Stimulated activated CD4-positive, alpha-beta T cell treated with anti-CD3 and anti-CD28 coated beads, Interleukin-15, amount 100 ng/mL, for 48 hours (primary cell): ENCODE data around the gene MOB3A.
"Not testable (repeated sequence)": the region's sequence is repeated elsewhere in the genome, so short reads cannot be mapped to it uniquely, and the experiment has no call there.

Source experiments
- DNase-seq, 2 donors: peaks; one replicate each; pipeline ENCODE4 v3.0.0-alpha.2; 2020; ENCODE audit warnings: low read depth in 2 of 2

MOB3A gene

GRCh38 chr19:2096034-2096479 lies at the start of gene MOB3A:
MOB3A (minus strand) TSS chr19:2096326; CDS start chr19:2078560, 17,766 bp downstream.
- DNase-seq = peak in 1 of 2 donors; percentile 81

DNA sequence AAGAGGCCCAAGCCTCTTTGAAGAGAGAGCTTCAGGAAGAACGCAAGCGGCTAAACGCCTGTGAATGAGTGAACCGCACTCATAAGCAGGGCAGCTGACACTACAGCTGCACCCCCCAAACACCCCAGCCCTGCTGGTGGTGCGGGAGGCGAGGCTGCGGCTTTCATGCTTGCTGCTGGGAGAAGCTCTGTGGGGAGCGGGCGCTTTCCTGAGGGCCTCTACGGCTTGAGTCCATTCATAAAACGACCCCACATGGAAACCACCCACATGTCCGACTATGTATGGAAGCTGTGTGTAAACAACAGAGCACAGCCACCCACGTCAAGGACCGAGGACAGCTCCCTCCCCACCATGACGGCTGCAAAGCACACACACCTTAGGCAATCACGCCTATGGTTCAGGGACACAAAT lies 49.7 kb upstream of the MOB3A start:
- no peak for DNase-seq

DNA sequence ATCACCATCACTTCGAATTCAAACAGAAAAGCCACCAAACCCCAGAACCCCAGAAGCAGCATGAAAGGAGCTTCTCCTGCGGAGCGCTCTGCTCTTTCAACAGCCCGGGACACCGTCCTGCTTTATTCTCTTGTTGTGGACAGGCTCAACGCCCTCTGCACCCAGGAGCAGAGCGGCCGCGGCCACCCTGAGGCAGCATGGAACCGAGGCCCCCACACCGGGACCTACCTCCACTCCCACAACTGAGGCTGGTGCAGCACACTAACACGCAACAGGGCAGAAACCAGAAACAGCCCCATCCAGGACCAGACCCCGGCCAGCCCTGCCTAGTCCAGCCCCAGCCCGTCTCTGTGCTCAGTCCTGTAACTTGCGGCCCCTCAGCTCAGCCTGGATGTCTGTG lies 48.1 kb upstream of the MOB3A start:
- DNase-seq = no peak

- DNase-seq = no peak
These were observed 46.2 kb upstream of the MOB3A start for GRCh38 chr19:2142173-2142829.

GRCh38 chr19:2140138-2140569 lies 44.0 kb upstream of the MOB3A start:
- DNase-seq = no peak

GRCh38 chr19:2139385-2140137 lies 43.4 kb upstream of the MOB3A start:
- DNase-seq = no peak

GRCh38 chr19:2138061-2138728 lies 42.1 kb upstream of the MOB3A start:
- DNase-seq = no peak

- DNase-seq = no peak
These were observed 40.7 kb upstream of the MOB3A start for GRCh38 chr19:2136796-2137195.

- no peak for DNase-seq
These were observed 39.6 kb upstream of the MOB3A start for GRCh38 chr19:2135474-2136402.

GRCh38 chr19:2132731-2133490 lies 36.8 kb upstream of the MOB3A start:
- DNase-seq = no peak

- DNase-seq = no peak
These were observed 36.1 kb upstream of the MOB3A start for GRCh38 chr19:2132191-2132590.

DNA sequence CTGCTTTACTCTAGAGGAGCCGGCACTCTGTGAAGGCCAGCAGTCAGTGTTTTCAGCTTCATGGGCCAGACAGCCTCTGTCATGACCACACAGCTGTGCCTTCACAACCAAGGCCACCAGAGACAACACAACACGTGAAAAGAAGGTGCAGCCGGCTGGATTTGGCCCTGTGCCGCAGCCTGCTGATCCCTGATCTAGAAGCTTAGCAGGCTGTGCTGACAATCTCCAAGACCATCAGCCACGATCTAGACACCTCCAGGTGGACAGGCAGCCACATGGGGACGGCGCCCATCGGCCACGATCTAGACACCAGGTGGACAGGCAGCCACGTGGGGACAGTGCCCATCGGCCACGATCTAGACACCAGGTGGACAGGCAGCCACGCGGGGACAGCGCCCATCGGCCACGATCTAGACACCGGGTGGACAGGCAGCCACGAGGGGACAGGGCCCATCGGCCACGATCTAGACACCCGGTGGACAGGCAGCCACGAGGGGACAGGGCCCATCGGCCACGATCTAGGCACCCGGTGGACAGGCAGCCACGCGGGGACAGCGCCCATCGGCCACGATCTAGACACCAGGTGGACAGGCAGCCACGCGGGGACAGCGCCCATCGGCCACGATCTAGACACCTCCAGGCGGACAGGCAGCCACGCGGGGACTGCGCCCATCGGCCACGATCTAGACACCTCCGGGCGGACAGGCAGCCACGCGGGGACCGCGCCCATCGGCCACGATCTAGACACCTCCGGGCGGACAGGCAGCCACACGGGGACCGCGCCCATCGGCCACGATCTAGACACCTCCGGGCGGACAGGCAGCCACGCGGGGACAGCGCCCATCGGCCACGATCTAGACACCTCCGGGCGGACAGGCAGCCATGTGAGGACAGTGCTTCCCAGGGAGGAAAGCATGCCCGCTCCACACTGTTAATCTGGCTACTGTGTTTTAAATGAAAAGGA lies 35.2 kb upstream of the MOB3A start:
- DNase-seq = not testable (repeated sequence)

- no peak for DNase-seq
These were observed 34.0 kb upstream of the MOB3A start for GRCh38 chr19:2129892-2130770.

- no peak for DNase-seq
These were observed 33.4 kb upstream of the MOB3A start for GRCh38 chr19:2129486-2129885.

- no peak for DNase-seq
These were observed 32.9 kb upstream of the MOB3A start for GRCh38 chr19:2129022-2129421.

DNA sequence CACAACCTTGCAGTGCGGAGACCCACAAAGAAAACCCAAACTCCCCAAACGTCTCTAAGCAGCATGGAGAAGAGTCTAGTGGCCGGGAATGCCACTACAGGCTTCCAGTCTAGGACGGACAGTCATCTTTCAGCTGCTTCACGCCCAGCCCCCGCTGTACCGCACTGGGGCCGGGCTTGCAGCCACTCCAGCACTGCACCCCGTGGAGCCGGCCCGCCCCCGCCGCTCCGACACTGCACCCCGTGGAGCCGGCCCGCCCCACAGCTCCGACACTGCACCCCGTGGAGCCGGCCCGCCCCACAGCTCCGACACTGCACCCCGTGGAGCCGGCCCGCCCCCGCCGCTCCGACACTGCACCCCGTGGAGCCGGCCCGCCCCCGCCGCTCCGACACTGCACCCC lies 32.1 kb upstream of the MOB3A start:
- not testable (repeated sequence) for DNase-seq

- DNase-seq = no peak
These were observed 31.6 kb upstream of the MOB3A start for GRCh38 chr19:2127758-2128157.

DNA sequence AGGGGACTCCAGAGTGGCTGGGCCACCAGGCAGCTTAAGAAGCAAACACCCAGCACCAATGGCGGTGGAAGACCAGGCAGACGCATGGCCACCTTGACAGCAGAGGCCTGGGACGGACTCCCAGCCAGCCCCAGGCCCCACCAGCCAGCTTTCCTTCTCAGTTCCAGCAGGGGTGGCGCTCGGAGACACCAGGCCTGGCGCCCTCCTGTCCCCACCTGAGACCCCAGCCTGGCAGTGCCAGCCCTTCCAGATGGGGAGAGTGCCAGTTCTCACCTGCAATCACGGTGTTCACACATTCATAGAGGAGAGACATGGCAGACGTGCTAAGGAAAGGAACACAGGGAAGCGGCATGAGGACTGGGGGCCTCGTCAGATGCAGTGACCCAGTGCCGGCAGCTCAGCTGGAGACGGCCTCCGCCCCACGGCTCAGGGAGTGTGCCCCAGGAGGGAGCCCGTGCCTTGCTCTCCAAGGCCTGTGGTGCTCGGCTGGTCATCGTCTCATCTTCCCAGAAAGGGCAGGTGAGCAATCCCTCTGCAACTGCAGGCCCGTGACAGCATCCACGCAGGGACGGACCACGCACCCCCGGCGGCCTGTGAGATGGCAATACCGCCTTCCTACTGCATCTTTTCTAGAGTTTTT lies 30.9 kb upstream of the MOB3A start:
- no peak for DNase-seq
